Activated CD4-positive, alpha-beta T cell treated with anti-CD3 and anti-CD28 coated beads, Interleukin-2, Interleukin-4, amounts not matched to agents 100 ng/mL and 50 ng/mL, durations not matched to agents 16 hours and 8 hours (primary cell): ENCODE data around the gene OTOS.

ENCODE experiments used
- DNase-seq: peaks from one replicate; pipeline ENCODE4 v3.0.0-alpha.2; 2020; ENCODE audit warnings: low spot score

OTOS gene

GRCh38 chr2:240112914-240113690 lies 27.4 kb downstream of the OTOS start:
- no peak for DNase-seq

GRCh38 chr2:240111253-240111652 lies 29.2 kb downstream of the OTOS start:
- DNase-seq: no peak

GRCh38 chr2:240109386-240109785 lies 31.1 kb downstream of the OTOS start:
- no peak for DNase-seq

- DNase-seq: no peak
Observed at GRCh38 chr2:240107477-240107796, 33.0 kb downstream of the OTOS start.

GRCh38 chr2:240106765-240107476 lies 33.5 kb downstream of the OTOS start:
- DNase-seq: no peak

- DNase-seq: no peak
Observed at GRCh38 chr2:240105982-240106381, 34.5 kb downstream of the OTOS start.

GRCh38 chr2:240103136-240103535 lies 37.3 kb downstream of the OTOS start:
- DNase-seq: no peak

- no peak for DNase-seq
Observed at GRCh38 chr2:240098349-240098748, 42.1 kb downstream of the OTOS start.

- DNase-seq: no peak
Observed at GRCh38 chr2:240095556-240096523, 44.6 kb downstream of the OTOS start.

GRCh38 chr2:240089306-240089705 lies 51.2 kb downstream of the OTOS start:
- DNase-seq: no peak
